Measurements from ENCODE around the gene FAM9B. TPM values are rescaled to one million over a fixed set of nuclear protein-coding genes. Genes with fewer than 3 reads are reported as not detected.
A peak's percentile ranks its signal among the peaks of the same experiment; 100 is the strongest.
"Not testable (repeated sequence)": the region's sequence is repeated elsewhere in the genome, so short reads cannot be mapped to it uniquely, and the experiment has no call there.

Gene FAM9B
- total and polyA plus RNA-seq, 4 experiments from 2014 or later, result not detected

GRCh38 chrX:9033179-9033578 is 748 bp downstream of the FAM9B start:
- H3K9me3 ChIP-seq (ENCODE audit: control insufficient read depth in 1 of 2, low read length in 2 of 2), result no peaks in the 10 kb centered on the region
- Mint-ChIP-seq H3K36me3 (no peaks in the 10 kb centered on the region), H3K4me3 (no peak overlapping the region), H3K27ac (no peak overlapping the region), H3K27me3 (no peaks in the 10 kb centered on the region), H3K4me1 (peaks cover 0 to 4% (median under 1%) of the 10 kb centered on the region in 4 donors), H3K9me3 (no peaks in the 10 kb centered on the region)
- no peak overlapping the region for H3K4me3 ChIP-seq (ENCODE audit: low read length in 2 of 2)
- no peaks in the 10 kb centered on the region for H3K27me3 ChIP-seq (ENCODE audit: insufficient read depth, low read length)
- POLR2A ChIA-PET (ENCODE audit: partially characterized antibody), result no interaction called here
- no peaks in the 10 kb centered on the region for H3K36me3 ChIP-seq (ENCODE audit: insufficient read depth, low read length)
- H3K27ac ChIP-seq (ENCODE audit: low read depth, low read length), result no peak overlapping the region
- DNase-seq, result no peak
- no peaks in the 10 kb centered on the region for H3K4me1 ChIP-seq (ENCODE audit: insufficient read depth, low read length)
- CTCF ChIA-PET (ENCODE audit: partially characterized antibody), result no interaction called here
- intact Hi-C loops (cut with micrococcal nuclease), result no loop called here

GRCh38 chrX:9023293-9023692 is 10.6 kb downstream of the FAM9B start:
- intact Hi-C loops (cut with micrococcal nuclease), result no loop called here
- Histone ChIP-seq H3K4me1 (ENCODE audit: insufficient read depth, low read length) (no peaks in the 10 kb centered on the region), H3K36me3 (ENCODE audit: insufficient read depth, low read length) (no peaks in the 10 kb centered on the region), H3K4me3 (ENCODE audit: low read length in 2 of 2) (no peak overlapping the region), H3K27ac (ENCODE audit: low read depth, low read length) (no peak overlapping the region), H3K27me3 (ENCODE audit: insufficient read depth, low read length) (no peaks in the 10 kb centered on the region), H3K9me3 (ENCODE audit: control insufficient read depth in 1 of 2, low read length in 2 of 2) (no peaks in the 10 kb centered on the region)
- no peaks in the 10 kb centered on the region for H3K27me3 Mint-ChIP-seq
- H3K4me1 Mint-ChIP-seq, result no peaks in the 10 kb centered on the region
- POLR2A ChIA-PET (ENCODE audit: partially characterized antibody), result no interaction called here
- DNase-seq, result no peak
- no peak overlapping the region for H3K4me3 Mint-ChIP-seq
- CTCF ChIA-PET (ENCODE audit: partially characterized antibody), result no interaction called here
- H3K9me3 Mint-ChIP-seq, result no peaks in the 10 kb centered on the region
- H3K27ac Mint-ChIP-seq, result no peak overlapping the region
- H3K36me3 Mint-ChIP-seq, result no peaks in the 10 kb centered on the region

- Histone ChIP-seq H3K4me1 (ENCODE audit: insufficient read depth, low read length) (no peaks in the 10 kb centered on the region), H3K36me3 (ENCODE audit: insufficient read depth, low read length) (no peaks in the 10 kb centered on the region), H3K4me3 (ENCODE audit: low read length in 2 of 2) (no peak overlapping the region), H3K27ac (ENCODE audit: low read depth, low read length) (no peak overlapping the region), H3K27me3 (ENCODE audit: insufficient read depth, low read length) (no peaks in the 10 kb centered on the region), H3K9me3 (ENCODE audit: control insufficient read depth in 1 of 2, low read length in 2 of 2) (no peaks in the 10 kb centered on the region)
- ChIA-PET POLR2A (ENCODE audit: partially characterized antibody) (no interaction called here), CTCF (ENCODE audit: partially characterized antibody) (no interaction called here)
- no peaks in the 10 kb centered on the region for H3K4me1 Mint-ChIP-seq
- no peak overlapping the region for H3K27ac Mint-ChIP-seq
- H3K9me3 Mint-ChIP-seq, result no peaks in the 10 kb centered on the region
- DNase-seq, result no peak
- no peaks in the 10 kb centered on the region for H3K27me3 Mint-ChIP-seq
- H3K36me3 Mint-ChIP-seq, result no peaks in the 10 kb centered on the region
- intact Hi-C loops (cut with micrococcal nuclease), result no loop called here
- no peak overlapping the region for H3K4me3 Mint-ChIP-seq
Observed at GRCh38 chrX:9019151-9019550, 14.8 kb downstream of the FAM9B start.

GRCh38 chrX:9018332-9018731 is 15.6 kb downstream of the FAM9B start:
- POLR2A ChIA-PET (ENCODE audit: partially characterized antibody); H3K27ac Mint-ChIP-seq: not testable (repeated sequence)

GRCh38 chrX:9003041-9003440 is 30.9 kb downstream of the FAM9B start:
- Histone ChIP-seq H3K4me1 (ENCODE audit: insufficient read depth, low read length) (peaks cover 9% of the 10 kb centered on the region), H3K27me3 (ENCODE audit: insufficient read depth, low read length) (no peaks in the 10 kb centered on the region), H3K36me3 (ENCODE audit: insufficient read depth, low read length) (no peaks in the 10 kb centered on the region), H3K27ac (ENCODE audit: low read depth, low read length) (no peak overlapping the region), H3K4me3 (ENCODE audit: low read length in 2 of 2) (no peak overlapping the region), H3K9me3 (ENCODE audit: control insufficient read depth in 1 of 2, low read length in 2 of 2) (no peaks in the 10 kb centered on the region)
- intact Hi-C loops (cut with micrococcal nuclease), result no loop called here
- Mint-ChIP-seq H3K27me3 (no peaks in the 10 kb centered on the region), H3K36me3 (no peaks in the 10 kb centered on the region), H3K27ac (peak overlapping the region in 4 of 7 donors; percentile 30 to 75 (median 40)), H3K4me3 (peak overlapping the region in 1 of 8 donors; percentile 44), H3K4me1 (peaks cover 10 to 16% (median 11%) of the 10 kb centered on the region in 4 donors), H3K9me3 (peaks cover 0 to 3% (median 0%) of the 10 kb centered on the region in 8 donors)
- POLR2A ChIA-PET (ENCODE audit: partially characterized antibody), result no interaction called here
- CTCF ChIA-PET (ENCODE audit: partially characterized antibody), result no interaction called here
- no peak for DNase-seq

More at GRCh38 chrX:9018332-9018731, 15.6 kb downstream of the FAM9B start:
- H3K9me3 Mint-ChIP-seq; CTCF ChIA-PET (ENCODE audit: partially characterized antibody); H3K4me3 Mint-ChIP-seq; H3K27me3 ChIP-seq (ENCODE audit: insufficient read depth, low read length); H3K9me3 ChIP-seq (ENCODE audit: control insufficient read depth in 1 of 2, low read length in 2 of 2); H3K4me1 ChIP-seq (ENCODE audit: insufficient read depth, low read length); intact Hi-C loops (cut with micrococcal nuclease); H3K36me3 Mint-ChIP-seq; H3K4me3 ChIP-seq (ENCODE audit: low read length in 2 of 2); H3K27ac ChIP-seq (ENCODE audit: low read depth, low read length); H3K27me3 Mint-ChIP-seq; H3K4me1 Mint-ChIP-seq; H3K36me3 ChIP-seq (ENCODE audit: insufficient read depth, low read length); DNase-seq: not testable (repeated sequence)

- ChIA-PET CTCF (ENCODE audit: partially characterized antibody) (interaction anchor here (0.7 to 1.3 kb wide), 2 partner anchors 17 to 474 kb away, joined by 3 read pairs; no protein-coding TSS in a partner anchor), POLR2A (ENCODE audit: partially characterized antibody) (interaction anchor here (0.7 to 1.8 kb wide), 5 partner anchors 9 to 475 kb away, joined by 3 to 8 read pairs (median 3); no protein-coding TSS in a partner anchor)
- Mint-ChIP-seq H3K4me1 (peaks cover 12 to 30% (median 17%) of the 10 kb centered on the region in 4 donors), H3K36me3 (no peaks in the 10 kb centered on the region), H3K4me3 (peak overlapping the region in 1 of 8 donors; percentile 56), H3K9me3 (no peaks in the 10 kb centered on the region), H3K27ac (peak overlapping the region; percentile 89 to 95 (median 93)), H3K27me3 (no peaks in the 10 kb centered on the region)
- Histone ChIP-seq H3K27me3 (ENCODE audit: insufficient read depth, low read length) (no peaks in the 10 kb centered on the region), H3K27ac (ENCODE audit: low read depth, low read length) (no peak overlapping the region), H3K9me3 (ENCODE audit: control insufficient read depth in 1 of 2, low read length in 2 of 2) (no peaks in the 10 kb centered on the region), H3K4me1 (ENCODE audit: insufficient read depth, low read length) (peaks cover 24% of the 10 kb centered on the region), H3K4me3 (ENCODE audit: low read length in 2 of 2) (no peak overlapping the region), H3K36me3 (ENCODE audit: insufficient read depth, low read length) (no peaks in the 10 kb centered on the region)
- peak in 2 of 5 donors; percentile 7 to 38 for DNase-seq
- intact Hi-C loops (cut with micrococcal nuclease), result loop anchor here (5.0 kb wide), 1 partner anchor 474 kb away; no protein-coding TSS in a partner anchor
Observed at GRCh38 chrX:8988446-8988845, 45.5 kb downstream of the FAM9B start.

GRCh38 chrX:8987672-8988250 is 46.2 kb downstream of the FAM9B start:
- ChIA-PET POLR2A (ENCODE audit: partially characterized antibody) (interaction anchor here (0.7 to 1.8 kb wide), 5 partner anchors 10 to 475 kb away, joined by 3 to 8 read pairs (median 3); no protein-coding TSS in a partner anchor), CTCF (ENCODE audit: partially characterized antibody) (interaction anchor here (0.7 to 1.3 kb wide), 3 partner anchors 9 to 475 kb away, joined by 3 read pairs; no protein-coding TSS in a partner anchor)
- Mint-ChIP-seq H3K9me3 (no peaks in the 10 kb centered on the region), H3K36me3 (no peaks in the 10 kb centered on the region), H3K27me3 (no peaks in the 10 kb centered on the region), H3K27ac (peak overlapping the region; percentile 80 to 95 (median 93)), H3K4me3 (peak overlapping the region in 7 of 8 donors; percentile 10 to 78 (median 64)), H3K4me1 (peaks cover 12 to 30% (median 17%) of the 10 kb centered on the region in 4 donors)
- Histone ChIP-seq H3K27me3 (ENCODE audit: insufficient read depth, low read length) (no peaks in the 10 kb centered on the region), H3K27ac (ENCODE audit: low read depth, low read length) (no peak overlapping the region), H3K9me3 (ENCODE audit: control insufficient read depth in 1 of 2, low read length in 2 of 2) (no peaks in the 10 kb centered on the region), H3K4me1 (ENCODE audit: insufficient read depth, low read length) (peaks cover 24% of the 10 kb centered on the region), H3K36me3 (ENCODE audit: insufficient read depth, low read length) (no peaks in the 10 kb centered on the region), H3K4me3 (ENCODE audit: low read length in 2 of 2) (no peak overlapping the region)
- peak; percentile 73 to 85 (median 82) for DNase-seq
- intact Hi-C loops (cut with micrococcal nuclease), result loop anchor here (1.0 to 5.0 kb wide), 2 partner anchors 326 to 475 kb away; no protein-coding TSS in a partner anchor
